ENCODE results near the gene MMEL1.

Gene MMEL1

DNA sequence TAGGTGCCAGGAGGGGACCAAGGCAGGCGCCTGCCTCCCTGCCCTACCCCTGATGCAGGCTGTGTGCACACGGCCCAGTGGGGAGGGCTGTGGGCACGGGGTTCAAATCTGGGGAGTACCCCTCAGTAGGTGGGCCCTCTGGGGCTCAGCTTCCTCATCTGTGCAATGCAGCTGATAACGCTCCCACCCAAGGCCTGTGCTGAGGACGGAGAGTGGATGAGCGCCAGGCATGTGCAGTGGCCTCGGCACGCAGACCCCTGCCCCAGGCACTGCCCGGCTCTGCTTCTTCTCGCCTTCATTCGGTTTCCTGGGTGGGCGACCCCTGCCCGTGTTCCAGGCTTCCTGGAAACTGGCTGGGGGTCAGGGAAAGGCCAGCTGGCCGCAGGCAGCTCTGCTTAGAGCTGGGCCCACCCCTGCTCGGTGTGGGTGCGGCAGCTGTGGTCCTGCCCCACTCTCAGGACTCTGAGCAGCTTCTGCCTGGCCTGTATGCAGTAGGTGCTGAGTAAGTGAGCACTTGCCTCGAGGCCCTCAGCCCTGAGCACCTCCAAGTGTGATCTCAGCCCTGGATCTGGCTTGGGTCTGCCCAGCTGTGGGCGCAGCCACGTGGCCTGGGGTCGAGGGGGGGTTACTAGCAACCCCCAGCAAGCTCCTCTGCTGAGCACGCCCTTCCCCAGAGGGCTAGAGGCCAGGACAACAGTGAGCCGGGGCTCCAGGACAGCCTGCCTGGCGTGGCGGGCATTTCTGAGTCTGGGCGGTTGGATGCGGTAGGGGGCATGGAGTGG is 88.5 kb downstream of the MMEL1 start:
- TF ChIP-seq, protein P1, sequence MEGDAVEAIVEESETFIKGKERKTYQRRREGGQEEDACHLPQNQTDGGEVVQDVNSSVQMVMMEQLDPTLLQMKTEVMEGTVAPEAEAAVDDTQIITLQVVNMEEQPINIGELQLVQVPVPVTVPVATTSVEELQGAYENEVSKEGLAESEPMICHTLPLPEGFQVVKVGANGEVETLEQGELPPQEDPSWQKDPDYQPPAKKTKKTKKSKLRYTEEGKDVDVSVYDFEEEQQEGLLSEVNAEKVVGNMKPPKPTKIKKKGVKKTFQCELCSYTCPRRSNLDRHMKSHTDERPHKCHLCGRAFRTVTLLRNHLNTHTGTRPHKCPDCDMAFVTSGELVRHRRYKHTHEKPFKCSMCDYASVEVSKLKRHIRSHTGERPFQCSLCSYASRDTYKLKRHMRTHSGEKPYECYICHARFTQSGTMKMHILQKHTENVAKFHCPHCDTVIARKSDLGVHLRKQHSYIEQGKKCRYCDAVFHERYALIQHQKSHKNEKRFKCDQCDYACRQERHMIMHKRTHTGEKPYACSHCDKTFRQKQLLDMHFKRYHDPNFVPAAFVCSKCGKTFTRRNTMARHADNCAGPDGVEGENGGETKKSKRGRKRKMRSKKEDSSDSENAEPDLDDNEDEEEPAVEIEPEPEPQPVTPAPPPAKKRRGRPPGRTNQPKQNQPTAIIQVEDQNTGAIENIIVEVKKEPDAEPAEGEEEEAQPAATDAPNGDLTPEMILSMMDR (IDR thresholded peaks at IDR 0.05), result no peak
- Histone ChIP-seq H3K4me3 (no peak overlapping the region), H3K27ac (peak overlapping the region in 1 of 2 donors; percentile 99)
- no peak for DNase-seq (ENCODE audit: low spot score)

DNA sequence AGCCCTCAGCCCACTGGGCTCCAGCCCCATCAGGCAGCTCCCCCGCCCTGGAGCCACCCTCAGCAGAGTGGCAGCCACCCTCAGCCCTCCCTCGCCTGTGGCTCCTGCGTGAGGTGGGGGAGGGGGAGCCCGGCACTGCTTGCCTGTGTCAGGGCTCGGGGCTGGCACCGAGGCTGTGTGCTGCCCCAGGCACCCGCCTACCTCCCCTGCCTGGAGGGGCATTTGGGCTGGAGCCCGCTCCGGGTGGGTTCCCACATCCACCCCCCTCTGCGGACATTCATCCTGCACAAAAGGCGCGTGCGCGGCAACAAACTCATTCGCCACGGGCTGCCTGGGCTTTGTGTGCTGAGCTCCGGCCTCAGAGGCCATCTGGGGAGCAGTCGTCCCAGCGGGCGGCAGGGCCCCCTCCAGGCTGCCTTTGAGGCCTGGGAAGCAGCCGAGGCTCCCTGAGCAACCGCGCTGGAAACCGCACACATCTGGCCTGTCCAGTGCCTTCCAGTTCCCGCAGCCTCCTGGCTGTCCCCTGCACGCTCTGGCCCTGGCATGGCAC is 89.2 kb downstream of the MMEL1 start:
- no peak overlapping the region for H3K4me3 ChIP-seq
- H3K27ac ChIP-seq, result peak overlapping the region in 1 of 2 donors; percentile 99
- DNase-seq (ENCODE audit: low spot score), result no peak
- TF ChIP-seq, protein P1 (IDR thresholded peaks at IDR 0.05), result no peak

DNA sequence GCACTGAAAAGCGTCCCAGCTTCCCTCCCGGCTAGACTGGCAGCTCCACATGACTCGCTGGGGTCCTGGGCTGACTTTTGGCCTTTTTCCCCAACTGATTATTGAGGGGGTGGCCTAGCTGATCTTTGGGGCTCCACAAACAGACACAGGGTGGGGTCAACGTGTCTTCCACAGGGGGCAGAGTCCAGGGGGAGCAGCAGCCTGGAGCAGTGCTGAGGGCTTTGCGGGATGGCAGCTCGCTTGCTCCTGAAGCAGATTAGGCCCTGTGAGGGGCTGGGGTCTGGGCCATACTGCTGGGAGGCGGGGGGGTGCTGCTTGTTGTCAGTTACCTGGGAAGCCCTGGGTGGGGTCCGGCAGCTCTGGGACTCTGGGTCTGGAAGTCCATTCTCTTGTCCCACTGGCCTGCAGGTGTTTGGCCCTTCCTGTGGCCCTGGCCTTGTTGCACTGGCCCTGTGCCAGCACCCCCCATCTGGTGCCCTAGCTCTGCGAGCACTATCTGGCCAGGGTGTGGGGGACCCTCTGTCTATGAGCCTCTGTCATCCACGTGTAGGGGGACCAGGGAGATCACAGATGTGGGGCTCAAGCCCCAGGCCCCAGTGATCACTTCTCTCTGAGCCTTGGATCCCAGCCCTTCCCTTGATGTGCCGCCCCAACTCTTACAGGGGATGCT is 90.4 kb downstream of the MMEL1 start:
- no peak for DNase-seq (ENCODE audit: low spot score)
- no peak overlapping the region for H3K27ac ChIP-seq
- TF ChIP-seq, protein P1 (IDR thresholded peaks at IDR 0.05), result no peak
- no peak overlapping the region for H3K4me3 ChIP-seq

DNA sequence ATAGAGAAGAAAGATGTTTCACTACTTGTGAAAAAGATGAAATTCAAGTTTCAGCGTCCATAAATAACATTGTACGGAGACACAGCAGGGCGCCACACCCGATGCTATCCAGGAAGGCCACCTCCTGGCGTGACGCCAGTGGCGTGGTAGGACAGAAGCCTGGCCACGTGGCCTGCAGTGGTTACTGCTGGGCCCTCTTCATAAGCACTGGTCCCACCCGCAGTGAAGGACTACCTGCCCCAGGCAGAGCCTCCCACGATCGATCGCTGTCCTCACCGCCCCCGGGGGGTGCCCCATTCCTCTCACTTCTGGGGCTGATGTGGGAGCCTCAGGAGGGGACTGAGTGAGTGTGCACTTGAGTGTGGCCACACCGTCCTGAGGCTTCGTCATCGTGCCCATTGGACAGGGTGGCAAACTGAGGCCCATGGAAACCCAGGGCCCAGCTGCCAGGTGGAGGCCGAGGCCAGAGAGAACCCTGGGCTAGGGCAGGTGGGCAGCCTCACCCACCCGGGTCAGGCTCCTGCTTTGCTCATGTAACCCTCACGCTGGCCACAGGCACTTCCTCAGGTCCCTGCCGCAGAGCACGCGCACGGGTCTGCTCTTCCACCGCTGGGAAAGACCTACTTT is 91.1 kb downstream of the MMEL1 start:
- no peak for DNase-seq (ENCODE audit: low spot score)

DNA sequence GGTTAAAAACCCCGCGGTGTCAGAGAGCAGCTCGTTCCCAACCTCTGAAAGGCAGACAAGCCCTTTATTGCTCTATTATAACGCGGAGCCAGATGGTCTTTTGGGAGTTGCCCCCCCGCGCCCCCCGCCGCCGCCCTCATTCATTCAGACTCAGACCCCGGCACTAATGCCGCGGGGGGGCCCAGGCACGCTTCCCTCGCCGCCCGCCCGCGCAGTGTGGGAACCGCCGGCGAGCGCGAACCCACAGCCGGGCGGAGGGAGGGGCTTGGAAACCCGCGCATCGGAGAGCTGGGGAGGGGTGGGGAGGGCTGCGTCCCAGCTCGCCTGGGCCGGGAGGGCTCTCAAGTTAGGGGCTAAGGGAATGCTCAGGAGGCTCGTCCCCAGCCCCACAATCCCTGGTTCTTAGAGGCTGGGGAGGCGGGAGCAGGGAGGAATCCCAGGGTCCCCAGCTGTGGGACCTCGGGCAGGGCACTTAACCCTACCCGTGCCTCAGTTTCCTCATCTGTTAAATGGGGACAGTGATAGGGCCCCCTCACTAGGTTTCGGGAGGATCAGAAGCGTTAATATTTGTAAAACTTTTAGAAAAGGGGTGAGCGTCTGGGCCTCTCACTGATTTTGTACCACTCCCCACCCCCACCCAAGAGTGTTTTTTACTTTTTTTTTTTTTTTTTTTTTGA is 91.9 kb downstream of the MMEL1 start:
- no peak overlapping the region for H3K27ac ChIP-seq
- no peak for DNase-seq (ENCODE audit: low spot score)
- TF ChIP-seq, protein P1 (IDR thresholded peaks at IDR 0.05), result no peak
- H3K4me3 ChIP-seq, result peak overlapping the region; percentile 45

More for the DNA sequence above, 91.1 kb downstream of the MMEL1 start:
- TF ChIP-seq, protein P1 (IDR thresholded peaks at IDR 0.05), result no peak
- H3K27ac ChIP-seq, result no peak overlapping the region
- H3K4me3 ChIP-seq, result no peak overlapping the region

Measured in coronary artery (tissue), 2 donors.